ENCODE measurements around the gene PROZ. TPM values are rescaled to one million over a fixed set of nuclear protein-coding genes. Genes with fewer than 3 reads are reported as not detected.

Gene PROZ
- total and polyA plus RNA-seq, 2 donors (not counting 1 experiment from before 2014, with no cell fraction given) = not detected

DNA sequence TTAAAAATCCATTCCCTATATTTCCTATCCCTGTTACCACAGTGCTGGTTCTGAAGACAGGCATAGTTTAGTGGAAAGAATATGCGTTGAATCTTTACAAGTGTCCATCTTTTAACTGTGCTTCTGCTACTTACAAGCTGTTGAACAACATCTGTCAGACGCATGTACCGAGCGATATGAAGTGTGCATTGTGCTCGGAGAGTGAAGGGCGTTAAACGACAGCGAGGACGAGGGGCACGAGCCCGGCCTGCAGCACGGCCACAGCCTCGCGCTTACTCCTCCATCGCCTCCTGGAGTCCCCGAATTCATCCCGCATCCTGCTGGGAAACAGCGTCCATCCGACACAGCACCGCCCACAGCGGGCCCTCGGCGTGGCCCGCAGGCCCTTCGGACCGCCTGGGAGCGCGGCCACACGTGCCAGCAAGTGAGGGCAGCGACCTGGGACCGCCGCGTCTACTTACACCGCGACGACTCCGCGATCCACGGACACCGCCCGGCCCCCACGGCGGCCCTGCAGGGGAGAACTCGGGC lies 49.5 kb downstream of the PROZ start:
- H3K9ac ChIP-seq (ENCODE audit: low read length) = peak overlapping the region; percentile 80
- Mint-ChIP-seq H3K9me3 (ENCODE audit: insufficient read depth) (no peaks in the 10 kb centered on the region), H3K27me3 (no peaks in the 10 kb centered on the region), H3K4me1 (peaks cover 53% of the 10 kb centered on the region), H3K4me3 (peak overlapping the region; percentile 88), H3K27ac (peak overlapping the region; percentile 91)
- H4K20me1 ChIP-seq (ENCODE audit: control insufficient read depth, insufficient read depth, low read length, poor library complexity, severe bottlenecking) = peaks cover 58% of the 10 kb centered on the region
- H2AFZ ChIP-seq (ENCODE audit: insufficient read depth, low read depth, low read length, poor library complexity, severe bottlenecking) = peak overlapping the region; percentile 86
- intact Hi-C loops (cut with micrococcal nuclease) = loop anchor here (1.0 to 5.0 kb wide), 5 partner anchors 53 to 316 kb away; partner anchors contain the start of genes DCUN1D2 and LAMP1
- H3K79me2 ChIP-seq (ENCODE audit: control insufficient read depth, insufficient read depth, low read length) = peaks cover 83% of the 10 kb centered on the region
- H3K4me2 ChIP-seq (replicated peaks; ENCODE audit: low read depth, low read length, poor library complexity, severe bottlenecking) = peak overlapping the region; percentile 81
- H3K9me3 ChIP-seq (ENCODE audit: control extremely low read depth in 1 of 3, control insufficient read depth in 2 of 3, insufficient read depth in 1 of 3, low read length in 2 of 3) = no peaks in the 10 kb centered on the region
- peak overlapping the region; percentile 68 to 88 (median 74) for H3K4me3 ChIP-seq (ENCODE audit: control extremely low read depth in 1 of 5, extremely low read depth in 1 of 5, insufficient read depth in 1 of 5, low read depth in 2 of 5, low read length in 4 of 5)
- DNase-seq = no peak
- H3K27ac ChIP-seq (ENCODE audit: low read length in 2 of 2) = peak overlapping the region; percentile 95 to 97
- ChIA-PET CTCF (interaction anchor here (2.0 kb wide), 1 partner anchor 186 kb away, joined by 5 read pairs; no protein-coding TSS in a partner anchor), POLR2A (interaction anchor here (2.4 kb wide), 1 partner anchor 89 kb away, joined by 12 read pairs; the partner anchor contains the start of gene LAMP1)
- ATAC-seq (ENCODE audit: low read depth) = peak; percentile 4
- TF ChIP-seq CTCF (IDR thresholded peaks at IDR 0.05) (no peak), EZH2 (IDR thresholded peaks at IDR 0.05; ENCODE audit: borderline replicate concordance, insufficient read depth, low read depth, low read length, poor library complexity, severe bottlenecking) (no peak)
- WGBS (ENCODE audit: insufficient coverage) = under 1% methylated on average over 43 of the region's 44 CpGs
- H3K36me3 ChIP-seq (replicated peaks in 1 of 2; ENCODE audit: control extremely low read depth in 1 of 2, control insufficient read depth in 1 of 2, extremely low read depth in 1 of 2, insufficient read depth in 2 of 2, low read length in 1 of 2) = peaks cover 0 to 16% of the 10 kb centered on the region in 2 experiments
- H3K27me3 ChIP-seq (replicated peaks in 1 of 4; ENCODE audit: control extremely low read depth in 1 of 4, control insufficient read depth in 3 of 4, insufficient read depth in 4 of 4, low read length in 3 of 4) = no peaks in the 10 kb centered on the region
- H3K4me1 ChIP-seq (ENCODE audit: control insufficient read depth in 2 of 2, insufficient read depth in 2 of 2, low read length in 2 of 2) = peaks cover 15 to 24% of the 10 kb centered on the region in 2 donors
